Measurements from ENCODE around the gene RIGI. TPM values are rescaled to one million over a fixed set of nuclear protein-coding genes. Genes with fewer than 3 reads are reported as not detected.
"Not testable (repeated sequence)": the region's sequence is repeated elsewhere in the genome, so short reads cannot be mapped to it uniquely, and the experiment has no call there.

RIGI gene
- total and polyA plus RNA-seq, 2 experiments from 2014 or later = 2.6 to 3.4 TPM

- TF ChIP-seq, protein P1, sequence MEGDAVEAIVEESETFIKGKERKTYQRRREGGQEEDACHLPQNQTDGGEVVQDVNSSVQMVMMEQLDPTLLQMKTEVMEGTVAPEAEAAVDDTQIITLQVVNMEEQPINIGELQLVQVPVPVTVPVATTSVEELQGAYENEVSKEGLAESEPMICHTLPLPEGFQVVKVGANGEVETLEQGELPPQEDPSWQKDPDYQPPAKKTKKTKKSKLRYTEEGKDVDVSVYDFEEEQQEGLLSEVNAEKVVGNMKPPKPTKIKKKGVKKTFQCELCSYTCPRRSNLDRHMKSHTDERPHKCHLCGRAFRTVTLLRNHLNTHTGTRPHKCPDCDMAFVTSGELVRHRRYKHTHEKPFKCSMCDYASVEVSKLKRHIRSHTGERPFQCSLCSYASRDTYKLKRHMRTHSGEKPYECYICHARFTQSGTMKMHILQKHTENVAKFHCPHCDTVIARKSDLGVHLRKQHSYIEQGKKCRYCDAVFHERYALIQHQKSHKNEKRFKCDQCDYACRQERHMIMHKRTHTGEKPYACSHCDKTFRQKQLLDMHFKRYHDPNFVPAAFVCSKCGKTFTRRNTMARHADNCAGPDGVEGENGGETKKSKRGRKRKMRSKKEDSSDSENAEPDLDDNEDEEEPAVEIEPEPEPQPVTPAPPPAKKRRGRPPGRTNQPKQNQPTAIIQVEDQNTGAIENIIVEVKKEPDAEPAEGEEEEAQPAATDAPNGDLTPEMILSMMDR (IDR thresholded peaks at IDR 0.05; ENCODE audit: low read depth, low read length) = no peak
- peaks cover 7% of the 10 kb centered on the region for H3K4me1 ChIP-seq (ENCODE audit: low read depth)
- DNase-seq (ENCODE audit: low read depth in 1 of 2, low spot score in 1 of 2) = peak in 1 of 2 donors; percentile 70
- no peaks in the 10 kb centered on the region for H3K27me3 ChIP-seq
- H3K4me3 ChIP-seq = no peak overlapping the region
- H3K27ac ChIP-seq = no peak overlapping the region
- H3K9me3 ChIP-seq (ENCODE audit: low read depth) = no peaks in the 10 kb centered on the region
- no peaks in the 10 kb centered on the region for H3K36me3 ChIP-seq
Observed at GRCh38 chr9:32554107-32554506, 28.1 kb upstream of the RIGI start.

- Histone ChIP-seq H3K27ac (peak within 1 kb of the TSS; percentile 98), H3K27me3 (no peaks in the 10 kb centered on the region), H3K4me1 (ENCODE audit: low read depth) (peaks cover 7% of the 10 kb centered on the region), H3K9me3 (ENCODE audit: low read depth) (no peaks in the 10 kb centered on the region), H3K4me3 (peak within 1 kb of the TSS; percentile 82), H3K36me3 (no peaks in the 10 kb centered on the region)
- TF ChIP-seq, protein P1 (IDR thresholded peaks at IDR 0.05; ENCODE audit: low read depth, low read length) = no peak
- DNase-seq (ENCODE audit: low read depth in 1 of 2, low spot score in 1 of 2) = peak; percentile 94
Observed at GRCh38 chr9:32552172-32552872, 26.3 kb upstream of the RIGI start, which contains the start of the genes SMIM27 and TOPORS. TSS of gene SMIM27 (plus strand) at chr9:32552327. CDS start at chr9:32552435, 108 bp downstream. TSS of gene TOPORS (minus strand) at chr9:32552586. CDS start at chr9:32552436, 150 bp downstream.

GRCh38 chr9:32551276-32552051, 25.5 kb upstream of the RIGI start:
- peak overlapping the region; percentile 98 for H3K27ac ChIP-seq
- no peaks in the 10 kb centered on the region for H3K36me3 ChIP-seq
- H3K4me3 ChIP-seq = peak overlapping the region; percentile 82
- no peaks in the 10 kb centered on the region for H3K27me3 ChIP-seq
- TF ChIP-seq, protein P1 (IDR thresholded peaks at IDR 0.05; ENCODE audit: low read depth, low read length) = no peak
- H3K9me3 ChIP-seq (ENCODE audit: low read depth) = no peaks in the 10 kb centered on the region
- peak; percentile 59 to 61 for DNase-seq (ENCODE audit: low read depth in 1 of 2, low spot score in 1 of 2)
- H3K4me1 ChIP-seq (ENCODE audit: low read depth) = peaks cover 7% of the 10 kb centered on the region

DNA sequence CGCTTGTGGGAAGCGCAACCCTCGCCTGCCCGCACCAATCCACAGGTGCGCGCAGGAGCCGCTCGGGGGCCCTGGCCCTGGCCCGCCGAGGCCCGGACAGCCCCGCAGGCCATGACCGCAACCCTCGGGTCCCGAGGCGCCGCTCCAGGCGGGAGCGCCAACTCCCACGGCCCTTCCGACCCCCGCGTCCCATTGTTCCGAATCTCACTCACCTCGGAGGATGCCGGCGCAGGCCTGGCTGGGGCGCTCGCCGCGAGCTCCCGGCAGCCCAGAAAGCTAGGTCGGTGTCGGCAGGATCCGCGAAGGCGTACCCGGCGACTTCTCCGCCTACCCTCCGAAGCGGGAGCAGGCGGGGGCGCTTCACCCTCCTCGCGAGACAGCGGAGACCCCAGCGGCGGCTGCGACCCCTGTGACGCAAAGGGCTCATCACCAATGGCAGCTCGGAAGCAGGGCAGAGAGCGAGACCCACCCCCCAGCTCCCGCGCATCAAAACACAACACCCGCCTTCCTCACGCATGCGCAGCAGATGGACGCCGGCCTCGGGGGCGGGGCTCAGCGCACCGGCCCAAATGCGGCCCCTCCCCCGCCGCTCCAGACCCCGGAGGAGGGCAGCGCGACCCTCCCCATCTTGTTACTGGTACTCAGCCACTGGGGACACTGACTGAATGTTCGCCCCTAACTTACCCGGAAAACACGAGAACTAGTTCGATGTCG, 24.7 kb upstream of the RIGI start:
- no peaks in the 10 kb centered on the region for H3K36me3 ChIP-seq
- peak overlapping the region; percentile 98 for H3K27ac ChIP-seq
- H3K27me3 ChIP-seq = no peaks in the 10 kb centered on the region
- TF ChIP-seq, protein P1 (IDR thresholded peaks at IDR 0.05; ENCODE audit: low read depth, low read length) = peak; percentile 17
- peaks cover 7% of the 10 kb centered on the region for H3K4me1 ChIP-seq (ENCODE audit: low read depth)
- H3K9me3 ChIP-seq (ENCODE audit: low read depth) = no peaks in the 10 kb centered on the region
- peak overlapping the region; percentile 82 for H3K4me3 ChIP-seq
- DNase-seq (ENCODE audit: low read depth in 1 of 2, low spot score in 1 of 2) = peak; percentile 95 to 98

- peak overlapping the region; percentile 96 for H3K27ac ChIP-seq
Observed at GRCh38 chr9:32550150-32550561, 24.2 kb upstream of the RIGI start.

DNA sequence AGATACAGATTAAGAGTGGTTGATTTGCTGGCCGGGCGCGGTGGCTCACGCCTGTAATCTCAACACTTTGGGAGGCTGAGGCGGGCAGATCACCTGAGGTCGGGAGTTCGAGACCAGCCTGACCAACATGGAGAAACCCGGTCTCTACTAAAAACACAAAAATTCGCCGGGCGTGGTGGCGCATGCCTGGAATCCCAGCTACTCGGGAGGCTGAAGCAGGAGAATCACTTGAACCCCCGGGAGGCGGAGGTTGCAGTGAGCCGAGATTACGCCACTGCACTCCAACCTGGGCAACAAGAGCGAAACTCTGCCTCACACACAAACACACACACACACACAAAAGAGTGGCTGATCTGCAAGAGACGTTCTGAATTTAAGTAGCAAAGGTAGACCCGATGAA, 22.2 kb upstream of the RIGI start:
- H3K9me3 ChIP-seq (ENCODE audit: low read depth); H3K27me3 ChIP-seq; DNase-seq (ENCODE audit: low read depth in 1 of 2, low spot score in 1 of 2); H3K4me3 ChIP-seq; H3K36me3 ChIP-seq; H3K27ac ChIP-seq; H3K4me1 ChIP-seq (ENCODE audit: low read depth): not testable (repeated sequence)

More at GRCh38 chr9:32550150-32550561, 24.2 kb upstream of the RIGI start:
- DNase-seq (ENCODE audit: low read depth in 1 of 2, low spot score in 1 of 2) = peak; percentile 18 to 35
- peaks cover 7% of the 10 kb centered on the region for H3K4me1 ChIP-seq (ENCODE audit: low read depth)
- H3K4me3 ChIP-seq = peak overlapping the region; percentile 82
- H3K9me3 ChIP-seq (ENCODE audit: low read depth) = no peaks in the 10 kb centered on the region
- TF ChIP-seq, protein P1 (IDR thresholded peaks at IDR 0.05; ENCODE audit: low read depth, low read length) = peak; percentile 12
- no peaks in the 10 kb centered on the region for H3K36me3 ChIP-seq
- H3K27me3 ChIP-seq = no peaks in the 10 kb centered on the region

Measured in cardiac muscle cell (in vitro differentiated cells and primary cell).